Neuronal stem cell (in vitro differentiated cells): ENCODE data around the gene IL17D.
"Not testable (repeated sequence)": the region's sequence is repeated elsewhere in the genome, so short reads cannot be mapped to it uniquely, and the experiment has no call there.

ENCODE experiments used
- DNase-seq: peaks from one replicate; pipeline ENCODE4 v3.0.0-alpha.2; 2013; ENCODE audit warnings: low spot score
- H2AFZ ChIP-seq: one replicate; pipeline ENCODE4 v1.6.1; 2013; ENCODE audit warnings: mild to moderate bottlenecking, low read length, inconsistent platforms
- H2AK5ac ChIP-seq: 2 replicates; pipeline ENCODE4 v1.6.1; 2013; ENCODE audit warnings: low read depth, mild to moderate bottlenecking, inconsistent platforms, low read length, moderate library complexity, mixed read lengths
- H2BK120ac ChIP-seq: 2 replicates; pipeline ENCODE4 v1.6.1; 2013; ENCODE audit warnings: low read depth, mild to moderate bottlenecking, inconsistent platforms, low read length, moderate library complexity, mixed read lengths
- H2BK12ac ChIP-seq: one replicate; pipeline ENCODE4 v1.6.1; 2013; ENCODE audit warnings: low read length, inconsistent platforms
- H2BK15ac ChIP-seq: 2 replicates; pipeline ENCODE4 v1.6.1; 2013; ENCODE audit warnings: mild to moderate bottlenecking, low read length, inconsistent platforms, mixed read lengths
- H2BK5ac ChIP-seq: one replicate; pipeline ENCODE4 v1.6.1; 2013; ENCODE audit warnings: inconsistent platforms, mild to moderate bottlenecking, low read length, moderate library complexity
- H3K14ac ChIP-seq: one replicate; pipeline ENCODE4 v1.6.1; 2013; ENCODE audit warnings: low read length, inconsistent platforms
- H3K18ac ChIP-seq: 2 replicates; pipeline ENCODE4 v1.6.1; 2013; ENCODE audit warnings: low read length, inconsistent platforms
- H3K23ac ChIP-seq: 2 replicates; pipeline ENCODE4 v1.6.1; 2013; ENCODE audit warnings: low read depth, mild to moderate bottlenecking, mixed read lengths, low read length, inconsistent platforms; ENCODE audit not compliant: poor library complexity
- H3K27ac ChIP-seq: replicated peaks from 3 replicates; pipeline ENCODE4 v1.5.1; 2013; ENCODE audit warnings: low read length, inconsistent platforms
- H3K27me3 ChIP-seq, 3 experiments: 2 replicates each; pipeline ENCODE4 v1.6.1; 2013; ENCODE audit warnings: low read length in 3 of 3, mild to moderate bottlenecking in 2 of 3, inconsistent platforms in 1 of 3, low read depth in 1 of 3, mixed read lengths in 1 of 3, moderate library complexity in 1 of 3; ENCODE audit not compliant: control insufficient read depth in 3 of 3, insufficient read depth in 3 of 3
- H3K36me3 ChIP-seq, 2 donors: replicated peaks in 1 of 2; 2 replicates each; pipeline ENCODE4 v1.6.1; 2013; ENCODE audit warnings: low read length in 2 of 2; ENCODE audit not compliant: control insufficient read depth in 2 of 2, insufficient read depth in 2 of 2
- H3K4ac ChIP-seq: 2 replicates; pipeline ENCODE4 v1.6.1; 2013; ENCODE audit warnings: inconsistent platforms, mild to moderate bottlenecking, low read length, moderate library complexity
- H3K4me1 ChIP-seq, 2 donors: 1 replicate in 1 of 2; 2 replicates in 1 of 2; pipeline ENCODE4 v1.6.1; 2013; ENCODE audit warnings: low read length in 2 of 2, low read depth in 1 of 2; ENCODE audit not compliant: control insufficient read depth in 2 of 2, insufficient read depth in 1 of 2
- H3K4me2 ChIP-seq: one replicate; pipeline ENCODE4 v1.6.1; 2013; ENCODE audit warnings: mild to moderate bottlenecking, low read length, inconsistent platforms; ENCODE audit not compliant: insufficient read depth, poor library complexity, severe bottlenecking
- H3K4me3 ChIP-seq, 2 donors: 2 replicates each; pipeline ENCODE4 v1.5.1; 2013; ENCODE audit warnings: low read length in 2 of 2, mild to moderate bottlenecking in 2 of 2, inconsistent platforms in 1 of 2, moderate library complexity in 1 of 2
- H3K79me1 ChIP-seq: one replicate; pipeline ENCODE4 v1.6.1; 2013; ENCODE audit warnings: low read depth, mild to moderate bottlenecking, inconsistent platforms, low read length, moderate library complexity
- H3K9ac ChIP-seq: one replicate; pipeline ENCODE4 v1.6.1; 2013; ENCODE audit warnings: mild to moderate bottlenecking, low read depth, low read length, inconsistent platforms; ENCODE audit not compliant: poor library complexity
- H3K9me3 ChIP-seq, 2 donors: replicated peaks in 1 of 2; 2 replicates each; pipeline versions ENCODE3 to v1.6.1; 2013; ENCODE audit warnings: low read length in 2 of 2, mild to moderate bottlenecking in 2 of 2, inconsistent platforms in 1 of 2, low read depth in 1 of 2, mixed read lengths in 1 of 2, moderate library complexity in 1 of 2; ENCODE audit not compliant: control insufficient read depth in 2 of 2, insufficient read depth in 1 of 2
- H4K8ac ChIP-seq: one replicate; pipeline ENCODE4 v1.6.1; 2013; ENCODE audit warnings: low read depth, mild to moderate bottlenecking, inconsistent platforms, low read length, moderate library complexity
- H4K91ac ChIP-seq: one replicate; pipeline ENCODE4 v1.6.1; 2013; ENCODE audit warnings: low read length, low read depth, mild to moderate bottlenecking, inconsistent platforms; ENCODE audit not compliant: poor library complexity
- WGBS, 2 donors: extraction: QIAGEN DNeasy Blood & Tissue Kit; methylation state at CpG; one replicate each; pipeline ENCODE4 v1.1.7; 2013; ENCODE audit warnings: missing lambda C conversion rate in 2 of 2, mixed read lengths in 1 of 2; ENCODE audit not compliant: insufficient read length in 2 of 2, insufficient replicate concordance in 1 of 2; ENCODE audit errors: extremely low coverage in 2 of 2; 5-methylcytosine and 5-hydroxymethylcytosine counted together

Gene IL17D

GRCh38 chr13:20672772-20673171 is 30.7 kb upstream of the IL17D start:
- H3K79me1 ChIP-seq, result no peaks in the 10 kb centered on the region
- no peak overlapping the region for H3K9ac ChIP-seq
- H2BK12ac ChIP-seq, result no peak overlapping the region
- peaks cover 0 to 9% of the 10 kb centered on the region in 2 donors for H3K4me1 ChIP-seq
- H2BK5ac ChIP-seq, result no peak overlapping the region
- no peak for DNase-seq
- H2BK120ac ChIP-seq, result no peak overlapping the region
- no peak overlapping the region for H3K14ac ChIP-seq
- H4K8ac ChIP-seq, result no peak overlapping the region
- WGBS, 2 donors, result no CpG with 5 or more reads among the region's 2 CpGs
- no peak overlapping the region for H3K4me3 ChIP-seq
- H3K27me3 ChIP-seq, result no peaks in the 10 kb centered on the region
- peaks cover 0 to 14% of the 10 kb centered on the region in 2 donors for H3K36me3 ChIP-seq
- H3K27ac ChIP-seq, result no peak overlapping the region
- H2AFZ ChIP-seq, result no peak overlapping the region
- no peak overlapping the region for H4K91ac ChIP-seq
- H2AK5ac ChIP-seq, result no peak overlapping the region
- H3K9me3 ChIP-seq, result no peaks in the 10 kb centered on the region
- H3K18ac ChIP-seq, result no peak overlapping the region
- no peak overlapping the region for H3K4me2 ChIP-seq
- no peak overlapping the region for H2BK15ac ChIP-seq
- no peak overlapping the region for H3K23ac ChIP-seq
- no peak overlapping the region for H3K4ac ChIP-seq

DNA sequence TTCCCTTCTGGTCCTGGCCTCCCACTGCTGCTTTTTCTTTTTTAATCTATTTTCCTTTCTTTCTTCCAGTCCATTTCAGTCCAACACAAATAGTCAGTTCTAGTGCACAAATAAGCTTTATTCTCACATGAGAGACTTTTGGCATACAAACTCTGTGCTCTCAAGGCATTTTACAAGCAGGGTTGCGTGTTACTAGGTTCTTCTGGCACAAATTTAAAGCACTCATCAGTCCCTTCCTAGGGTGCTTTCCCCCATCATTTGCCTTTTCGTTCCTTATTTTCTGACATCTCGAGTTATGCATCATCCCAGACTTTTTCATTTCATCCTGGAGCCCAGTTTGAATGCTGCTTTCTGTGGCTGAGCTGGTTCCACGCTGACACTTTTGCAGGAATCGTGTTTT is 29.8 kb upstream of the IL17D start:
- no CpG with 5 or more reads among the region's 5 CpGs for WGBS, 2 donors

GRCh38 chr13:20676213-20676612 is 27.3 kb upstream of the IL17D start:
- no peak overlapping the region for H3K14ac ChIP-seq
- H3K27ac ChIP-seq, result no peak overlapping the region
- no peak overlapping the region for H3K23ac ChIP-seq
- H3K9me3 ChIP-seq, result no peaks in the 10 kb centered on the region
- no peak overlapping the region for H2AFZ ChIP-seq
- WGBS, 2 donors, result no CpG with 5 or more reads among the region's 2 CpGs
- no peak overlapping the region for H3K18ac ChIP-seq
- no peak overlapping the region for H2BK15ac ChIP-seq
- H3K27me3 ChIP-seq, result no peaks in the 10 kb centered on the region
- DNase-seq, result no peak
- no peak overlapping the region for H4K91ac ChIP-seq
- peaks cover 0 to 14% of the 10 kb centered on the region in 2 donors for H3K36me3 ChIP-seq
- H3K4me3 ChIP-seq, result no peak overlapping the region
- H3K4me2 ChIP-seq, result no peak overlapping the region
- H3K4me1 ChIP-seq, result peaks cover 0 to 7% of the 10 kb centered on the region in 2 donors
- no peak overlapping the region for H3K4ac ChIP-seq
- no peak overlapping the region for H4K8ac ChIP-seq
- H2BK12ac ChIP-seq, result no peak overlapping the region
- no peak overlapping the region for H3K9ac ChIP-seq
- no peak overlapping the region for H2BK5ac ChIP-seq
- H3K79me1 ChIP-seq, result no peaks in the 10 kb centered on the region
- H2AK5ac ChIP-seq, result no peak overlapping the region
- H2BK120ac ChIP-seq, result no peak overlapping the region

More for the DNA sequence above, 29.8 kb upstream of the IL17D start:
- H3K9ac ChIP-seq, result no peak overlapping the region
- no peak overlapping the region for H4K8ac ChIP-seq
- no peak overlapping the region for H3K18ac ChIP-seq
- H3K4me3 ChIP-seq, result no peak overlapping the region
- H3K4me1 ChIP-seq, result peaks cover 0 to 8% of the 10 kb centered on the region in 2 donors
- H2BK5ac ChIP-seq, result no peak overlapping the region
- H2AK5ac ChIP-seq, result no peak overlapping the region
- H3K27ac ChIP-seq, result no peak overlapping the region
- no peak overlapping the region for H2AFZ ChIP-seq
- H2BK12ac ChIP-seq, result no peak overlapping the region
- no peak overlapping the region for H3K4me2 ChIP-seq
- no peak overlapping the region for H3K14ac ChIP-seq
- H3K23ac ChIP-seq, result no peak overlapping the region
- no peak overlapping the region for H2BK15ac ChIP-seq
- DNase-seq, result no peak
- H3K79me1 ChIP-seq, result no peaks in the 10 kb centered on the region
- H3K9me3 ChIP-seq, result no peaks in the 10 kb centered on the region
- H4K91ac ChIP-seq, result no peak overlapping the region
- H3K27me3 ChIP-seq, result no peaks in the 10 kb centered on the region
- peaks cover 0 to 14% of the 10 kb centered on the region in 2 donors for H3K36me3 ChIP-seq
- H2BK120ac ChIP-seq, result no peak overlapping the region
- no peak overlapping the region for H3K4ac ChIP-seq

DNA sequence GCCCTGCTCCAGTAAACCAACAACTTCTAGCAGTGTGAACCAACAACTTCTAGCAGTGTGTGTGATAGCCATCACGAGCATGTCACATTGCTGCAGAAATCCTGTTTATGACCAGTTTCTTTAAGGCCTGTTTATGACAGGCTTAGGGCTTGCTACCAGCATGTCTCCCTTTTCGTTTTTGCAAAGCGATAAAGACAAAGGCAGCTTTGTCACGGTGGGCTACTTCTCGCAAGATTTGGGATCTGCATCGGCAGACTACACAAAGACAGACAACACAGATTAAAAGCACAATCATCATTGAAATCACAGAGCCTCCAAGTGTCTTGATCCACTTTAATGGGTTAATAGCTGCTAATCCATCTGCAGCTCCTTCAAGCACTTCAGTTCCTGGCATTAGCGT is 24.9 kb upstream of the IL17D start:
- not testable (repeated sequence) for H3K4me2 ChIP-seq, H3K9me3 ChIP-seq, H2BK120ac ChIP-seq, H3K4ac ChIP-seq, H2BK15ac ChIP-seq, H4K8ac ChIP-seq, DNase-seq, H2BK12ac ChIP-seq, H2AK5ac ChIP-seq, H2AFZ ChIP-seq, H3K4me3 ChIP-seq, H3K79me1 ChIP-seq, H3K4me1 ChIP-seq, H3K18ac ChIP-seq, H3K27me3 ChIP-seq, H3K14ac ChIP-seq, H3K9ac ChIP-seq, H3K23ac ChIP-seq, H4K91ac ChIP-seq, H2BK5ac ChIP-seq
- H3K36me3 ChIP-seq, result peaks cover 0 to 14% of the 10 kb centered on the region in 2 donors
- H3K27ac ChIP-seq, result peak overlapping the region; percentile 61
- no CpG with 5 or more reads among the region's 7 CpGs for WGBS, 2 donors
